ENCODE data around the gene WDR47. TPM values are rescaled to one million over a fixed set of nuclear protein-coding genes. Genes with fewer than 3 reads are reported as not detected.

The WDR47 gene
- total and polyA plus RNA-seq, 10 of the 15 experiments (the other 5 are each of a cell fraction or from before 2014, with no cell fraction given), result 2.4 to 9.7 (median 5.9) TPM

GRCh38 chr1:108953452-108953851, 88.5 kb downstream of the WDR47 start:
- TF ChIP-seq E2F4 (IDR thresholded peaks at IDR 0.05; ENCODE audit: low read depth, low read length) (no peak), RELB (IDR thresholded peaks at IDR 0.05; ENCODE audit: low read depth) (no peak)
- CTCF ChIA-PET, result interaction anchor here (0.6 to 1.0 kb wide), 2 partner anchors 9 to 243 kb away, joined by 3 to 4 read pairs; partner anchors contain the start of gene CLCC1
- no TSS peak for BruUV-seq (replicated peaks)
- Histone ChIP-seq H3K79me2 (ENCODE audit: control insufficient read depth, insufficient read depth, low read length) (peaks cover 24% of the 10 kb centered on the region), H3K27ac (ENCODE audit: control insufficient read depth, insufficient read depth) (no peak overlapping the region), H2AFZ (ENCODE audit: control insufficient read depth, low read depth, low read length) (no peak overlapping the region), H3K4me2 (ENCODE audit: control insufficient read depth, insufficient read depth) (no peak overlapping the region), H3K9ac (ENCODE audit: control insufficient read depth, insufficient read depth, low read length) (no peak overlapping the region), H3K27me3 (replicated peaks in 1 of 2; ENCODE audit: control insufficient read depth in 2 of 2, insufficient read depth in 2 of 2, low read length in 1 of 2) (no peaks in the 10 kb centered on the region), H3K4me3 (no peak overlapping the region), H3K4me1 (ENCODE audit: control insufficient read depth, insufficient read depth, low read length) (peaks cover 5% of the 10 kb centered on the region; the same call in 1 of the 2 replicates), H3K9me3 (replicated peaks; ENCODE audit: control insufficient read depth, insufficient read depth, low read length) (no peaks in the 10 kb centered on the region), H3K36me3 (ENCODE audit: control insufficient read depth in 2 of 2, insufficient read depth in 2 of 2, low read length in 1 of 2) (no peaks in the 10 kb centered on the region; a peak in 1 of 4 replicates), H4K20me1 (ENCODE audit: control insufficient read depth, insufficient read depth) (no peaks in the 10 kb centered on the region)
- in situ Hi-C loops (cut with MboI), result no loop called here
- RAD21 ChIA-PET (ENCODE audit: unreplicated experiment), result no interaction called here
- ATAC-seq, result no peak
- POLR2A ChIA-PET, result interaction anchor here (1.0 to 1.4 kb wide), 2 partner anchors 8 to 91 kb away, joined by 4 to 5 read pairs; no protein-coding TSS in a partner anchor
- 97% methylated on average over 6 of the region's 6 CpGs for WGBS (ENCODE audit: insufficient coverage, insufficient replicate concordance, low lambda C conversion rate, missing lambda C conversion rate)
- DNase-seq (ENCODE audit: low read depth, low spot score), result no peak
- intact Hi-C loops (cut with micrococcal nuclease; ENCODE audit: unreplicated experiment), result no loop called here
- SMC1A ChIA-PET (ENCODE audit: uncharacterized antibody, unreplicated experiment), result interaction anchor here (0.7 to 1.3 kb wide), 2 partner anchors 9 to 25 kb away, joined by 3 to 4 read pairs; no protein-coding TSS in a partner anchor
- FAIRE-seq, result no peak

GRCh38 chr1:108951242-108951641, 90.7 kb downstream of the WDR47 start:
- ChIA-PET POLR2A (interaction anchor here (0.7 kb wide), 1 partner anchor 578 kb away, joined by 3 read pairs; no protein-coding TSS in a partner anchor), CTCF (interaction anchor here (0.7 kb wide), 1 partner anchor 131 kb away, joined by 4 read pairs; no protein-coding TSS in a partner anchor), SMC1A (ENCODE audit: uncharacterized antibody, unreplicated experiment) (interaction anchor here (1.1 kb wide), 1 partner anchor 165 kb away, joined by 3 read pairs; no protein-coding TSS in a partner anchor), RAD21 (ENCODE audit: unreplicated experiment) (no interaction called here)
- Histone ChIP-seq H3K4me3 (no peak overlapping the region), H3K36me3 (ENCODE audit: control insufficient read depth in 2 of 2, insufficient read depth in 2 of 2, low read length in 1 of 2) (peaks cover 0 to 5% of the 10 kb centered on the region in 2 experiments; a peak in 2 of 4 replicates), H3K27ac (ENCODE audit: control insufficient read depth, insufficient read depth) (no peak overlapping the region), H3K79me2 (ENCODE audit: control insufficient read depth, insufficient read depth, low read length) (peaks cover 21% of the 10 kb centered on the region), H3K9me3 (replicated peaks; ENCODE audit: control insufficient read depth, insufficient read depth, low read length) (no peaks in the 10 kb centered on the region), H3K9ac (ENCODE audit: control insufficient read depth, insufficient read depth, low read length) (no peak overlapping the region), H2AFZ (ENCODE audit: control insufficient read depth, low read depth, low read length) (no peak overlapping the region), H3K4me2 (ENCODE audit: control insufficient read depth, insufficient read depth) (no peak overlapping the region), H3K4me1 (ENCODE audit: control insufficient read depth, insufficient read depth, low read length) (no peaks in the 10 kb centered on the region), H3K27me3 (replicated peaks in 1 of 2; ENCODE audit: control insufficient read depth in 2 of 2, insufficient read depth in 2 of 2, low read length in 1 of 2) (no peaks in the 10 kb centered on the region), H4K20me1 (ENCODE audit: control insufficient read depth, insufficient read depth) (no peaks in the 10 kb centered on the region)
- ATAC-seq, result no peak
- no peak for DNase-seq (ENCODE audit: low read depth, low spot score)
- no TSS peak for BruUV-seq (replicated peaks)
- FAIRE-seq, result no peak
- WGBS (ENCODE audit: insufficient coverage, insufficient replicate concordance, low lambda C conversion rate, missing lambda C conversion rate), result 95% methylated on average over 3 of the region's 3 CpGs
- in situ Hi-C loops (cut with MboI) (no loop called here), intact Hi-C loops (cut with micrococcal nuclease; ENCODE audit: unreplicated experiment) (no loop called here)
- TF ChIP-seq ZZZ3 (IDR thresholded peaks at IDR 0.05; ENCODE audit: control insufficient read depth, insufficient read length, low read depth) (no peak), IRF5 (IDR thresholded peaks at IDR 0.05; ENCODE audit: borderline replicate concordance) (no peak), STAT3 (IDR thresholded peaks at IDR 0.05; ENCODE audit: low read depth, low read length) (no peak), SPI1 (IDR thresholded peaks at IDR 0.05; ENCODE audit: borderline replicate concordance, insufficient read depth, low read depth, low read length) (no peak), ATF7 (IDR thresholded peaks at IDR 0.05; ENCODE audit: low read depth) (no peak), NBN (IDR thresholded peaks at IDR 0.05) (no peak), SMC3 (IDR thresholded peaks at IDR 0.05; ENCODE audit: borderline replicate concordance, low read length) (no peak), ZBED1 (IDR thresholded peaks at IDR 0.05; ENCODE audit: borderline replicate concordance) (no peak), TCF3 (IDR thresholded peaks at IDR 0.05; ENCODE audit: borderline replicate concordance, insufficient read depth, low read depth, low read length) (no peak), ZNF622 (IDR thresholded peaks at IDR 0.05) (no peak)
